Activated naive CD8-positive, alpha-beta T cell treated with anti-CD3 and anti-CD28 coated beads for 36 hours (primary cell): ENCODE measurements around the gene ABHD13. TPM values are rescaled to one million over a fixed set of nuclear protein-coding genes. Genes with fewer than 3 reads are reported as not detected.

Experiments used
- total RNA-seq, 2 experiments: library from RNA; stranded (reverse); gene quantifications; one replicate each; pipeline ENCODE4 v1.2.3, GENCODE V29; 2021

The ABHD13 gene
- total RNA-seq, 2 experiments from 2014 or later: 5.2 to 5.3 TPM

Other genes starting within 250 kb of the ABHD13 start
- 1 to 10 TPM; 8.9 to 9.1 TPM for gene LIG4, start 2.9 kb upstream of the ABHD13 start, total RNA-seq
- 1 to 10 TPM; 5.1 to 6.1 TPM for gene TNFSF13B, start 51.3 kb downstream of the ABHD13 start, total RNA-seq